Upper lobe of left lung (tissue), 4 donors: ENCODE results near the gene SPDYE6.

ENCODE experiments used
- POLR2A ChIP-seq, 4 donors: fragments of 450-650 bp; IDR thresholded peaks; one replicate each; pipeline ENCODE4 v1.5.1; 2016 to 2017; ENCODE audit warnings: antibody characterized with exemption in 4 of 4, mild to moderate bottlenecking in 2 of 4
- TF ChIP-seq, protein P1 (sequence below), 6 experiments: fragments of 450-650 bp in 4 of 6; fragments of 200-600 bp in 2 of 6; sonication (generic) in 2 of 6; IDR thresholded peaks; one replicate each; pipeline ENCODE4 v1.5.1; 2016 to 2019; ENCODE audit warnings: antibody characterized with exemption in 6 of 6

- TF ChIP-seq, protein P1, sequence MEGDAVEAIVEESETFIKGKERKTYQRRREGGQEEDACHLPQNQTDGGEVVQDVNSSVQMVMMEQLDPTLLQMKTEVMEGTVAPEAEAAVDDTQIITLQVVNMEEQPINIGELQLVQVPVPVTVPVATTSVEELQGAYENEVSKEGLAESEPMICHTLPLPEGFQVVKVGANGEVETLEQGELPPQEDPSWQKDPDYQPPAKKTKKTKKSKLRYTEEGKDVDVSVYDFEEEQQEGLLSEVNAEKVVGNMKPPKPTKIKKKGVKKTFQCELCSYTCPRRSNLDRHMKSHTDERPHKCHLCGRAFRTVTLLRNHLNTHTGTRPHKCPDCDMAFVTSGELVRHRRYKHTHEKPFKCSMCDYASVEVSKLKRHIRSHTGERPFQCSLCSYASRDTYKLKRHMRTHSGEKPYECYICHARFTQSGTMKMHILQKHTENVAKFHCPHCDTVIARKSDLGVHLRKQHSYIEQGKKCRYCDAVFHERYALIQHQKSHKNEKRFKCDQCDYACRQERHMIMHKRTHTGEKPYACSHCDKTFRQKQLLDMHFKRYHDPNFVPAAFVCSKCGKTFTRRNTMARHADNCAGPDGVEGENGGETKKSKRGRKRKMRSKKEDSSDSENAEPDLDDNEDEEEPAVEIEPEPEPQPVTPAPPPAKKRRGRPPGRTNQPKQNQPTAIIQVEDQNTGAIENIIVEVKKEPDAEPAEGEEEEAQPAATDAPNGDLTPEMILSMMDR (IDR thresholded peaks at IDR 0.05) = no peak
- no peak for TF ChIP-seq POLR2A (IDR thresholded peaks at IDR 0.05)
These were observed 58.6 kb downstream of the SPDYE6 start for GRCh38 chr7:102297487-102298218.
